Chondrocyte (in vitro differentiated cells): ENCODE data around the gene SLC5A3. TPM values are rescaled to one million over a fixed set of nuclear protein-coding genes. Genes with fewer than 3 reads are reported as not detected.

ENCODE experiments used
- DNase-seq: peaks from one replicate; pipeline ENCODE4 v3.0.0; 2021; ENCODE audit warnings: mixed read lengths, low spot score
- H3K27ac Mint-ChIP-seq: one replicate; pipeline ENCODE4 v1.8.0; 2021; ENCODE audit warnings: mild to moderate bottlenecking, moderate library complexity, mixed read lengths; ENCODE audit not compliant: unreplicated experiment
- H3K27me3 Mint-ChIP-seq: 2 replicates; pipeline ENCODE4 v1.8.0; 2021; ENCODE audit warnings: low read depth, mixed read lengths
- H3K36me3 Mint-ChIP-seq: 2 replicates; pipeline ENCODE4 v1.8.0; 2021; ENCODE audit warnings: low read depth, mixed read lengths
- H3K4me1 Mint-ChIP-seq: 2 replicates; pipeline ENCODE4 v1.8.0; 2021; ENCODE audit warnings: low read depth, mild to moderate bottlenecking, mixed read lengths
- H3K4me3 Mint-ChIP-seq: one replicate; pipeline ENCODE4 v1.8.0; 2021; ENCODE audit warnings: mild to moderate bottlenecking, moderate library complexity, mixed read lengths; ENCODE audit not compliant: unreplicated experiment
- H3K9me3 Mint-ChIP-seq: 2 replicates; pipeline ENCODE4 v1.8.0; 2021; ENCODE audit warnings: low read depth, mixed read lengths
- CTCF ChIP-seq: fragments of 200-600 bp; sonication (generic); IDR thresholded peaks from 2 replicates; pipeline ENCODE4 v1.5.0; 2021; ENCODE audit warnings: antibody characterized with exemption, mild to moderate bottlenecking, moderate library complexity
- total RNA-seq: library from RNA; stranded (reverse); gene quantifications from 3 replicates; pipeline ENCODE4 v1.2.1, GENCODE V29; 2021

SLC5A3 gene
- total RNA-seq, 1 donor from 2014 or later, result 47.6 TPM

GRCh38 chr21:34037009-34037795 lies 36.2 kb upstream of the SLC5A3 start:
- peak overlapping the region; percentile 67 for H3K27ac Mint-ChIP-seq
- H3K9me3 Mint-ChIP-seq, result peaks cover 3% of the 10 kb centered on the region
- no peak for DNase-seq
- no peak overlapping the region for H3K4me3 Mint-ChIP-seq
- H3K4me1 Mint-ChIP-seq, result peaks cover 68% of the 10 kb centered on the region
- no peak for TF ChIP-seq CTCF
- peaks cover 2% of the 10 kb centered on the region for H3K36me3 Mint-ChIP-seq
- no peaks in the 10 kb centered on the region for H3K27me3 Mint-ChIP-seq

GRCh38 chr21:34039678-34040382 lies 33.5 kb upstream of the SLC5A3 start:
- no peak for DNase-seq
- Mint-ChIP-seq H3K4me1 (peaks cover 47% of the 10 kb centered on the region), H3K9me3 (no peaks in the 10 kb centered on the region), H3K27me3 (no peaks in the 10 kb centered on the region), H3K4me3 (peak overlapping the region; percentile 26), H3K27ac (peak overlapping the region; percentile 49), H3K36me3 (no peaks in the 10 kb centered on the region)
- TF ChIP-seq CTCF, result peak; percentile 31

- TF ChIP-seq CTCF, result no peak
- H3K4me3 Mint-ChIP-seq, result no peak overlapping the region
- H3K27me3 Mint-ChIP-seq, result no peaks in the 10 kb centered on the region
- DNase-seq, result no peak
- no peak overlapping the region for H3K27ac Mint-ChIP-seq
- H3K4me1 Mint-ChIP-seq, result peaks cover 21% of the 10 kb centered on the region
- H3K9me3 Mint-ChIP-seq, result no peaks in the 10 kb centered on the region
- no peaks in the 10 kb centered on the region for H3K36me3 Mint-ChIP-seq
These were observed 30.6 kb upstream of the SLC5A3 start for GRCh38 chr21:34042735-34043134.

- TF ChIP-seq CTCF, result no peak
- Mint-ChIP-seq H3K27me3 (no peaks in the 10 kb centered on the region), H3K4me3 (no peak overlapping the region), H3K27ac (no peak overlapping the region), H3K36me3 (no peaks in the 10 kb centered on the region), H3K9me3 (peaks cover 4% of the 10 kb centered on the region), H3K4me1 (peaks cover 15% of the 10 kb centered on the region)
- DNase-seq, result no peak
These were observed 30.0 kb upstream of the SLC5A3 start for GRCh38 chr21:34043333-34043732.

GRCh38 chr21:34046917-34047316 lies 26.5 kb upstream of the SLC5A3 start:
- Mint-ChIP-seq H3K4me3 (no peak overlapping the region), H3K4me1 (no peaks in the 10 kb centered on the region), H3K27me3 (no peaks in the 10 kb centered on the region), H3K27ac (no peak overlapping the region), H3K36me3 (no peaks in the 10 kb centered on the region), H3K9me3 (peaks cover 13% of the 10 kb centered on the region)
- no peak for TF ChIP-seq CTCF
- DNase-seq, result no peak
